ENCODE data around the gene ACTRT2.

Gene ACTRT2

GRCh38 chr1:3031401-3032221 lies 10.3 kb downstream of the ACTRT2 start:
- DNase-seq (ENCODE audit: low read depth, low spot score) = no peak

DNA sequence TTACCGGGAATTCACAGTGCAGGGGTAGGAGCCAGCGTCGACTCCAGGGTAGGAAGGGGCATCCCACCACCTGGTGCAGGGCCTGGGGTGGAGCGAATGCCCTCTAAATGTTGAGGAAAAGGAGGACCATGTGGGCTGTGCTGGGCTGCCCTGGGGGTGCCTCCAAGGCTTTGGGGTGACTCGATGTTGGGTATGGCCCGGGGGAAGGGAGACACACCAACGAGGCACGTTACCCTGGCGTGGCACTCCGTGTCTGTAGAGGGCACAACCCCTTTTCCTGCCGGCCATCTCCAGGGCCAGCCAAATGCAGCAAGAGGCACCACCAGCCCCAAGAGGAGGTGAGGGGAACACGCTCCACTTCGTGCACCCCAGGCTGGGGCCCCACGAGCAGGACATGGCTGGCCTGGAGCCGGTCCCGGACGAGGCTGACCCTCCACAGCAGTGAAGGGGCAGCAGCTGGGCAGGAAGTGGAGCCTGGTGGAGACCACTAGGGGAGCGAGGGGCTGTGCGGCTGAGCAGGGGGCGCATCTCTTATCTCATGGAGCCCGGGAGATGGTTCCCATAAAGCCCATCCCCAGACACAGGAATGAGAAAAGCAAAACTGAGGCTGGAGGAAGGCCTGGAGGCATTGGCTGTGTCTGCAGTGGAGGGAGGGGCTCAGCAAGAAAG lies 11.2 kb downstream of the ACTRT2 start:
- no peak for DNase-seq (ENCODE audit: low read depth, low spot score)

DNA sequence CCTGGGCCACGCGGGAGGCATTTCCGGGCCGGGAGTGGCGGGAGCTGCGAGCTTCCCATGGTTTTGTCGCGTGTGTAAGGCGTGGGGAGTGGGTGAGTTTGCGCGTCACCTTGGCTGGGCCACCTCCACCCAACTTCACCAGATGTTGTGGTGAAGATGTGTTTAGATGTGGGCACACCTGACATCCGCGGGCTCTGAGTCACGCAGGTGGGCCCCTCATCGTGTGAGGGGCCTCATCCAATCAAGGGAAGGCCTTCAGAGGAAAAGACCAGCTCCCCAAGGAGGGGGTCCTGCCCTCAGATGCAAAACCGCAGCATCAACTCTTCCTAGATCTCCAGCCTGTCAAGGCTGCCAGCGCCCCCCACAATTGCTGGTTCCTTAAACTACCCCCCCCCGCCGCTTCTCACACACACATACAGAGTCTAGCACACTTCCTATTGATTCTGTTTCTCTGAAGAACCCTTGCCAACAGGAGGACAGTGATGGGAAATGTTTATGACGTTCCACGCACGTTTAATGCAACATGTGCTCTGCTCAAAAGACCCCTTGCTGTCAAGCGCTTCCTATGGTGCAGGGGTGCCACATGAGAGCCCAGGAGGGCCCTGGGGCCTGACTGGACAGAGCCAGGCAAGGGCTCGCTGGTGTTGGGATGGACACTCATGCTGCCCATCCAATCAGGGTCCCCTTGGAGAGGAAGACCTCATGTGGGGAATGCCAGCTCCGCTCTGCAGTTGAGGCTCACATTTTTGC lies 11.9 kb downstream of the ACTRT2 start:
- no peak for DNase-seq (ENCODE audit: low read depth, low spot score)

GRCh38 chr1:3033790-3034090 lies 12.5 kb downstream of the ACTRT2 start:
- DNase-seq (ENCODE audit: low read depth, low spot score) = no peak

- no peak for DNase-seq (ENCODE audit: low read depth, low spot score)
Observed at GRCh38 chr1:3034162-3034561, 12.9 kb downstream of the ACTRT2 start.

- DNase-seq (ENCODE audit: low read depth, low spot score) = no peak
Observed at GRCh38 chr1:3034728-3035562, 13.7 kb downstream of the ACTRT2 start.

GRCh38 chr1:3035563-3036446 lies 14.5 kb downstream of the ACTRT2 start:
- no peak for DNase-seq (ENCODE audit: low read depth, low spot score)

DNA sequence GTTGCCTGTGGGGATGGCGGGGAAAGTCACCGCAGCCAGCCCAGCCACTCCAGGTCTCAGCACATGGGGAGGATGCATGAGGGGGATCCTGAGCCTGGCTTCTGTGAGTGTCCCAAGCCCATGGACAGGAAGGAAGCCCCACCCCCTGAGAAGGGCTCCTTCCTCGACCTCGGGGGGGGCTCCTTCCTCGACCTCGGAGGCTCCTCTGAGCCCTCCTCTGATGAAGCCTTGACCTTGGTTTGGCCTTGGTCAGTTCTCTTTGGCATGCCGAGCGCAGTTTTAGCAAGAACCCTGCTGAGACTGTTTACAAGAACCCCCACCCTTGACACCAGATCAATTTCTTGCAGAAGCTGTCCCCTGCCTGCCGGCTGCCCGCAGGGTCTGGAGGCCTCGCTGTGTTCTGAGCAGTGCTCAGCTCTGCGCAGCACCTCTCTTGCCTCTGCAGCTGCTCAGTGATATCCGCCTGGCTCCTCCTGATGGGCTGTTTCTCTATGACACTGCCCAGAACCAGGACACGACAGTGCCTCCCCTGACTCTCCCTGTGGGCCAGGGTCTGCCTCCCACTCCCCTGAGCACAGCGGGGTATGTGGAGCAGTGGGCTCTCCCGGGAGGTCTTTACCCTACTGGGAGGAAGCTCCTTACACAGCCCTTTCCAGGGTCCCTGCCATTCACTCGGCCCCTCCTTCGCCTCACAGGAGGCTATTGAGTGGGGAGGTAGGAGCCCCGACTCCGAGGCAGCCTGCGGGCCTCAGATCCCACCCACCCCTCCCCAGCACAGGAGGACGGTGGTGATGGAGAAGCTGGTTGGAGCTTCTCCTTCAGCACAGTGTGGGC lies 15.4 kb downstream of the ACTRT2 start:
- DNase-seq (ENCODE audit: low read depth, low spot score) = no peak

GRCh38 chr1:3037281-3038040 lies 16.2 kb downstream of the ACTRT2 start:
- no peak for DNase-seq (ENCODE audit: low read depth, low spot score)

DNA sequence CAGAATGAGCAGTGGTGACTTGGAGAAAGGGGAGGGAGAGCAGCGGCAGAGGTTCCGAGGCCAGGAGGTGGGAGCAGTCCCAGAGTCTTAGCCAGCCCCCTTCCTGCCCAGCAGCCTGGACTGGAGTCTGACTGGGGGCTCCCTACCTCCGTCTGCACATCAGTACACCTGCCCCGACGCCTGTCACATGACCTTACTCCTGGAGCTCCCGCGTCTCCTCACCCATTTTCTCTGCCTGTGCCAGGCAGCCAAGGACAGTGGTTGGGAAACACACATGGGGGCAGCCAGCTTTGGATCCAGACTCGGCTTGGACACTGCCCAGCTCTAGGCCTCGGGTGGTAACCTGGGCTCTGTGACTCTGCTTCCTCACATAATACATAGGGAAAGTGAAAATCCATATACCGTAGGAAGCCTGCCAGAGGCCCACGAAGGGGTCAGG lies 16.9 kb downstream of the ACTRT2 start:
- no peak for DNase-seq (ENCODE audit: low read depth, low spot score)

- no peak for DNase-seq (ENCODE audit: low read depth, low spot score)
Observed at GRCh38 chr1:3038571-3039181, 17.4 kb downstream of the ACTRT2 start.

- no peak for DNase-seq (ENCODE audit: low read depth, low spot score)
Observed at GRCh38 chr1:3040004-3040403, 18.7 kb downstream of the ACTRT2 start.

DNA sequence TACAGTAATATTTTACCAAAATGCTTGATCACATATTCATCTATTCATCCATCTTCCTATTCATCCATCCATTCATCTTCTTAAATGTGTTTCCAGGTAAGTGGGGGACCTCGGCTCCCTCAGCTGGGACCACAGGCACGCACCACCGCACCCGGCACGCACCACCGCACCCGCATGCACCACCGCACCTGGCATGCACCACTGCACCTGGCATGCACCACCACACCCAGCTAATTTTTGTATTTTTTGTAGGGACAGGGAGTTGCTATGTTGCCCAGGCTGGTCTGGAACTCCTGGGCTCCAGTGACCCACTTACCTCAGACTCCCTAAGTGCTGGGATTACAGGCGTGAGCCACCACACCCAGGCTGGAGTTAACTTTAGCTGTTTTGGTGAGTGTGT lies 21.2 kb downstream of the ACTRT2 start:
- DNase-seq (ENCODE audit: low read depth, low spot score) = no peak

DNA sequence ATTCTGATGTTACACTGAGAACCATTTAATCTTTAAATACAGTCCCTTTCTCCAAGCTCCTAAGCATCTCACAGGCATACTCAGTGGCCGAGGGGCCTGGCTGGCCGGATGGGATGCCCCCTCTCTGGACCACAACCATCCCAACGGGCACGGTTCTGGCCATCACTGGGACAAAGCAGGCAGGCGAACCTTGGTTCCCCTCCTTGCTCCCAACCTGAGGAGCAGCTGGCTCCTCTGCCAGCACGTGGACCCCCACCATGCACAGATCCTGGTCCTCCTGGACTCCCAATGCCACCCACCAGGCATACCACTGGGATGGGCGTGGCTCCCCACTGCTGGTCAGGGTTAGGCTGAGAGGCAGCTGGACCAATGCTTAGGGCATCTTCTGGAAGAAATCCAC lies 27.9 kb downstream of the ACTRT2 start:
- no peak for DNase-seq (ENCODE audit: low read depth, low spot score)

DNA sequence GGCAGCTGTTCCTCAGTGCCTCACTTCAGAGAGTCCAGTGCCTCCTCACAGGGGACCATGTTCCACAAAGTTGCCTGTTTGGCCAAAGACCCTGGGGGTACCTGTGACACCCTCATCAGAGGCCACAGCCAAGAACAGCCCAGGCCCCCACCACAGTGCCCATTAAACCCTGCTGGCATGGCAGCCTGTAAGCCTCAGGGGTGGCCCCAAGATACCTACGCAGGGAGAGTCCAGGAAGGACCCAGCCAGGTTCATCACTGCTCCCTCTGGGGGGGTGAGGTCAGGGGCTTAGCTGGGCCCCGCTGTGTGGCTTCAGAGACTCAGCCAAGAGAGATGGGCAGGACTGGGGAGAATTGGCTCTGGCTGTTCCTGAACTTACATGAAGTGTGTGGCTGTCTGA lies 28.6 kb downstream of the ACTRT2 start:
- DNase-seq (ENCODE audit: low read depth, low spot score) = no peak

DNA sequence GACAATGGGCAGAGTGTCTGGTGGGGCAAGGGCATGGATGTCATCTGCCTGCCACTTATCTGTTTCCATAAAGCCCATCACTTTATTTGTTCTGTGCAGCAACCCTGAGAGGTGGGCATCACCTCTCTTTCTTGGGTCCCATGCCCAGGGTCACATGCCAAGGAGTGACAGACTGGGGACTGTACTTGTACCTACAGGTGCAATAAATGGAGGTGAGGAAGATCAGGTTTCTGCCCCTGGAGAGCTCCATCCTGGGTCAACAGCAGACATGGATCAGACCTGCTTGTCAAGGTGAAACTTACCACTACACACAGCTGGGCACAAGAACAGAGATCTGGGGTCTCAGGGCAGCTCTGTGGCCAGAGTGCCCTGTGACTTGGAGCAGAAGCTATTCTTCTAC lies 29.3 kb downstream of the ACTRT2 start:
- DNase-seq (ENCODE audit: low read depth, low spot score) = no peak

DNA sequence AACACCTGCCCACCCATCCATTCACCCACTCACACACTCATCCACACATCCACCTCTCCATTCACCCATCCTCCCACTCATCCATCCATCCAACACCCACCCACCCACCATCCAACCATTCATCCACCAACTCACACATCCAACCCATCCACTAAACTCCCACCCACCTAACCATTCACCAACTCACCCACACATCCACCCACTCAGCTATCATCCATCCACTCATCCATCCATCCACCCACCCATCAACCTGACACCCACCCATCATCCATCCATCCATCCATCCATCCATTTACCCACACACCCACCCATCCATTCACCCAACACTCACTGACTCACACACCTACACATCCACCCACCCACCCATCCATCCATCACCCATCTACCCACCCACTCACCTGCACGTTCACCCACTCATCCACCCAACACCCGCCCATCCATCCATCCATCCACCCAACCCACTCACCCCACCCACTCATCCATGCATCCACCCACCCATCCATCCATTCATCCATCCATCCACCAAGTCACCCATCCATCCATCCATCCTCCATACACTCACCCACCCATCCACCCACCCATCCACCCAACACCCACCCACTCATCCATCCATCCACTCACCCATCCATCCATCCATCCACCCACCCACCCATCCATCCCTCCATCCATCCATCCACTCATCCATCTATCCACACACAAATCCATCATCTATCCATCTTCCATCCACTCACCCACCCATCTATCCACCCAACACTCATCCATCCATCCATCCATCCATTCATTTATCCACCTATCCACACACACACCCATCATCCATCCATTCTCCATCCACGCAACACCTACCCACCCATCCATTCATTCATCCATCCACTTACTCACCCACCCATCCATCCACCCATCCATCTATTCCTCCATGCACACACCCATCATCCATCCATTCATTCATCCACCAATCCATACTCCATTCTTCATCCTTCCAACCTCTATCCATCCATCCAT lies 30.3 kb downstream of the ACTRT2 start:
- DNase-seq (ENCODE audit: low read depth, low spot score) = no peak
